WTC11 (cell line): ENCODE measurements around the gene FEV. TPM values are rescaled to one million over a fixed set of nuclear protein-coding genes. Genes with fewer than 3 reads are reported as not detected.
A peak's percentile ranks its signal among the peaks of the same experiment; 100 is the strongest.

Experiments used
- ATAC-seq: fragments of 200-7000 bp; cut with Tn5 transposase; 2 replicates; pipeline ENCODE4 v1.10.0; 2021; ENCODE audit warnings: mild to moderate bottlenecking, moderate library complexity
- CTCF ChIA-PET: fragments of 300-600 bp; sonication (Branson Sonifier 250); formaldehyde crosslinking; loops from one replicate; lab custom pipeline; 2021; ENCODE audit warnings: antibody characterized with exemption; lab: Charles Lee
- POLR2A ChIA-PET: fragments of 350-600 bp; sonication (Branson Sonifier 250); formaldehyde crosslinking; loops from one replicate; lab custom pipeline; 2021; ENCODE audit warnings: antibody characterized with exemption; lab: Charles Lee
- DNase-seq: peaks from one replicate; pipeline ENCODE4 v3.0.0; 2021; ENCODE audit warnings: low spot score
- H3K27ac Mint-ChIP-seq: 2 replicates; pipeline ENCODE4 v1.8.0; 2021; ENCODE audit warnings: mixed read lengths
- H3K27me3 Mint-ChIP-seq: 2 replicates; pipeline ENCODE4 v1.8.0; 2021; ENCODE audit warnings: low read depth, mild to moderate bottlenecking, moderate library complexity, mixed read lengths
- H3K36me3 Mint-ChIP-seq: 2 replicates; pipeline ENCODE4 v1.8.0; 2021; ENCODE audit warnings: mixed read lengths
- H3K4me1 Mint-ChIP-seq: 2 replicates; pipeline ENCODE4 v1.8.0; 2022; ENCODE audit warnings: mixed read lengths
- H3K4me3 Mint-ChIP-seq: 2 replicates; pipeline ENCODE4 v1.8.0; 2021; ENCODE audit warnings: mild to moderate bottlenecking, moderate library complexity, mixed read lengths
- H3K9me3 Mint-ChIP-seq: 2 replicates; pipeline ENCODE4 v1.8.0; 2021; ENCODE audit warnings: mixed read lengths
- CREB1 ChIP-seq: sonication (generic); formaldehyde crosslinking; IDR thresholded peaks from 2 replicates; pipeline ENCODE4 v1.8.0; 2023; ENCODE audit warnings: mild to moderate bottlenecking, missing genetic modification reagents
- ETV6 ChIP-seq: sonication (generic); formaldehyde crosslinking; IDR thresholded peaks from 2 replicates; pipeline ENCODE4 v1.8.1; 2022; ENCODE audit warnings: mild to moderate bottlenecking, missing genetic modification reagents
- HMGA2 ChIP-seq: fragments of 250-450 bp; sonication (Bioruptor Pico); IDR thresholded peaks from 2 replicates; pipeline ENCODE4 v1.4.0; 2021; ENCODE audit warnings: mild to moderate bottlenecking, moderate library complexity
- KAT7 ChIP-seq: sonication (generic); formaldehyde crosslinking; IDR thresholded peaks from 2 replicates; pipeline ENCODE4 v1.8.1; 2023; ENCODE audit warnings: missing genetic modification reagents, mild to moderate bottlenecking, borderline replicate concordance
- MAX ChIP-seq: sonication (generic); formaldehyde crosslinking; IDR thresholded peaks from 2 replicates; pipeline ENCODE4 v1.8.0; 2022; ENCODE audit warnings: mild to moderate bottlenecking, missing genetic modification reagents
- OVOL2 ChIP-seq: fragments of 250-450 bp; sonication (Bioruptor Pico); IDR thresholded peaks from 2 replicates; pipeline ENCODE4 v1.9.0; 2021; ENCODE audit warnings: mild to moderate bottlenecking, borderline replicate concordance
- PRDM15 ChIP-seq: sonication (generic); formaldehyde crosslinking; IDR thresholded peaks from 2 replicates; pipeline ENCODE4 v1.8.0; 2022; ENCODE audit warnings: missing genetic modification reagents
- SOX15 ChIP-seq: fragments of 250-450 bp; sonication (Bioruptor Pico); IDR thresholded peaks from 2 replicates; pipeline ENCODE4 v1.9.0; 2021; ENCODE audit warnings: mild to moderate bottlenecking
- TEAD4 ChIP-seq: sonication (generic); formaldehyde crosslinking; IDR thresholded peaks from 2 replicates; pipeline ENCODE4 v1.8.0; 2022; ENCODE audit warnings: mild to moderate bottlenecking, missing genetic modification reagents
- ZBTB21 ChIP-seq: sonication (generic); formaldehyde crosslinking; IDR thresholded peaks from 2 replicates; pipeline ENCODE4 v1.8.1; 2023; ENCODE audit warnings: mild to moderate bottlenecking, missing genetic modification reagents, borderline replicate concordance
- ZNF121 ChIP-seq: sonication (generic); formaldehyde crosslinking; IDR thresholded peaks from 2 replicates; pipeline ENCODE4 v1.8.0; 2023; ENCODE audit warnings: missing genetic modification reagents
- ZNF317 ChIP-seq: sonication (generic); formaldehyde crosslinking; IDR thresholded peaks from 2 replicates; pipeline ENCODE4 v1.8.1; 2023; ENCODE audit warnings: low read depth, mild to moderate bottlenecking, moderate library complexity, missing genetic modification reagents, borderline replicate concordance
- ZNF396 ChIP-seq: fragments of 250-450 bp; sonication (Bioruptor Pico); IDR thresholded peaks from 2 replicates; pipeline ENCODE4 v1.8.0; 2021; ENCODE audit warnings: mild to moderate bottlenecking, moderate library complexity, borderline replicate concordance
- ZNF423 ChIP-seq: fragments of 250-450 bp; sonication (Bioruptor Pico); IDR thresholded peaks from 2 replicates; pipeline ENCODE4 v2.1.2; 2022; ENCODE audit warnings: mild to moderate bottlenecking, moderate library complexity
- total RNA-seq: library from RNA; stranded (reverse); gene quantifications from 3 replicates; pipeline ENCODE4 v1.2.3, GENCODE V29; 2021
- TF ChIP-seq, protein P1 (sequence below): fragments of 250-450 bp; sonication (Bioruptor Pico); IDR thresholded peaks from 2 replicates; pipeline ENCODE4 v2.1.2; 2022; ENCODE audit warnings: mild to moderate bottlenecking, moderate library complexity
- TF ChIP-seq, protein P2 (sequence below): fragments of 200-600 bp; IDR thresholded peaks from 2 replicates; pipeline ENCODE4 v1.8.0; 2022; ENCODE audit warnings: antibody characterized with exemption
- TF ChIP-seq, protein P3 (sequence below): sonication (generic); formaldehyde crosslinking; IDR thresholded peaks from 2 replicates; pipeline ENCODE4 v1.8.0; 2022; ENCODE audit warnings: mild to moderate bottlenecking, missing genetic modification reagents
- TF ChIP-seq, protein P4 (sequence below): fragments of 250-450 bp; sonication (Bioruptor Pico); conservative IDR thresholded peaks from 2 replicates; pipeline ENCODE4 v1.9.0; 2021; ENCODE audit warnings: mild to moderate bottlenecking

Gene FEV
- total RNA-seq, 1 experiment from 2014 or later, result not detected

DNA sequence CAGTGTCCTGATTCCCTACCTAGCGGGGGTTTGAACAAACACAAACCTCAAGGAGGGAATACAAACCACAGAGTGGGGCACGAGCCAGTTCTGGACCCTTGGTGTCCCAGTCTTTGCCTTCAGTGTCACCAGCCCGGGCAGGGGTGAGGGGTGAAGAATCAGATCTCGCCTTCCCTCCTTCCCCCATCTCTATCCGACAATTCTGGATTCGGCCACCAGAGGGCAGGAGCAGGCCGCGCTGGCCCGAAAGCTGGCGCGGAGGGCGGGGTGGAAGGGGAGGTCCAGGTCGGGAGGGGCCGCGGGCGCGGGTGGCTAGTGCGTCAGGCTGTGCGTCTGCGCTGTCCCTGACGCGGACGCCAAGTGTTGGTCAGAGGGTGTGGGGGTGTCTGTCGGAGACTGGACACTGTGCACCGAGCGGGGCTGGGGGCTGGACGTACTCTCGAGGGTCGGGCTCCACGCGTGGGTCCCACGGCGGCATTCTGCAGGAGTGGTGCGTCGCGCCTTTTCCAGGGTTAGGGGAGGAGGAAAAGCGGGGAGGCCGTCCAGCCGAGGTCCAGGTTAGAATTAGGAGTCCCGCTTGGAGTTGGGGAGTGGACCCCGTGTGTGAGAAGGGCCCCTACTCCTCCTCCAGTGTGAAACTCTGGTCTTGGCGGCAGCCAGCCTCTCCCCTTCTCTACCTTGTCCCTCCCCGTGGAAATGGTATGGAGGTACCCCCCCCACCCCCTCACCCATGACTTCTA, 11.2 kb upstream of the FEV start (continued):
- TF ChIP-seq, protein P1, sequence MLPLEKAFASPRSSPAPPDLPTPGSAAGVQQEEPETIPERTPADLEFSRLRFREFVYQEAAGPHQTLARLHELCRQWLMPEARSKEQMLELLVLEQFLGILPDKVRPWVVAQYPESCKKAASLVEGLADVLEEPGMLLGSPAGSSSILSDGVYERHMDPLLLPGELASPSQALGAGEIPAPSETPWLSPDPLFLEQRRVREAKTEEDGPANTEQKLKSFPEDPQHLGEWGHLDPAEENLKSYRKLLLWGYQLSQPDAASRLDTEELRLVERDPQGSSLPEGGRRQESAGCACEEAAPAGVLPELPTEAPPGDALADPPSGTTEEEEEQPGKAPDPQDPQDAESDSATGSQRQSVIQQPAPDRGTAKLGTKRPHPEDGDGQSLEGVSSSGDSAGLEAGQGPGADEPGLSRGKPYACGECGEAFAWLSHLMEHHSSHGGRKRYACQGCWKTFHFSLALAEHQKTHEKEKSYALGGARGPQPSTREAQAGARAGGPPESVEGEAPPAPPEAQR (CRISPR knock-in tag), result no peak
- TF ChIP-seq, protein P2, sequence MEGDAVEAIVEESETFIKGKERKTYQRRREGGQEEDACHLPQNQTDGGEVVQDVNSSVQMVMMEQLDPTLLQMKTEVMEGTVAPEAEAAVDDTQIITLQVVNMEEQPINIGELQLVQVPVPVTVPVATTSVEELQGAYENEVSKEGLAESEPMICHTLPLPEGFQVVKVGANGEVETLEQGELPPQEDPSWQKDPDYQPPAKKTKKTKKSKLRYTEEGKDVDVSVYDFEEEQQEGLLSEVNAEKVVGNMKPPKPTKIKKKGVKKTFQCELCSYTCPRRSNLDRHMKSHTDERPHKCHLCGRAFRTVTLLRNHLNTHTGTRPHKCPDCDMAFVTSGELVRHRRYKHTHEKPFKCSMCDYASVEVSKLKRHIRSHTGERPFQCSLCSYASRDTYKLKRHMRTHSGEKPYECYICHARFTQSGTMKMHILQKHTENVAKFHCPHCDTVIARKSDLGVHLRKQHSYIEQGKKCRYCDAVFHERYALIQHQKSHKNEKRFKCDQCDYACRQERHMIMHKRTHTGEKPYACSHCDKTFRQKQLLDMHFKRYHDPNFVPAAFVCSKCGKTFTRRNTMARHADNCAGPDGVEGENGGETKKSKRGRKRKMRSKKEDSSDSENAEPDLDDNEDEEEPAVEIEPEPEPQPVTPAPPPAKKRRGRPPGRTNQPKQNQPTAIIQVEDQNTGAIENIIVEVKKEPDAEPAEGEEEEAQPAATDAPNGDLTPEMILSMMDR, result peak; percentile 90

DNA sequence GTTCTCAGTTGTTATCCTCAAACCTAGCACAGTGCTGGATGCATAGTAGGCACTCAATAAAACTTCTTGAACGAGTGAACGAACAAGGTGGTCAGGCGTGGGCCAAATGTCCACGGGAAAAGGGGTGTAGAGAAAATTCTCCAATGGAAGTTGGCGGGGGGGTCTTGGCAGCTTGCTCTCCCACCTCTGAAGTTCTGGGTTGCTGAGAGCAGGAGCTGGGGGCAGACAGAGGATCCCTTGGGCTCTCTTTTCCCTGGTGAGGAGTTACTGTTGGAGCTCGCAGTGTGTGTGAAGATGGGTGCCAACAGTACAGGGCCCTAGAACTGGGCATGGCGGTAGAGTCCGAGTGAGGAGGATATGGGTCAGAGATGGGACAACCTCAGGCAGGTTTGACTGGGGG, 10.6 kb upstream of the FEV start:
- ChIA-PET POLR2A (no interaction called here), CTCF (interaction anchor here (0.6 to 10.6 kb wide), 16 partner anchors 10 to 125 kb away, joined by 3 to 158 read pairs (median 4); partner anchors contain the start of gene FEV)
- ATAC-seq, result no peak
- Mint-ChIP-seq H3K9me3 (no peaks in the 10 kb centered on the region), H3K36me3 (no peaks in the 10 kb centered on the region), H3K27me3 (peaks cover 100% of the 10 kb centered on the region), H3K4me3 (no peak overlapping the region)
- TF ChIP-seq OVOL2 (no peak), ZNF396 (CRISPR knock-in tag) (no peak), SOX15 (no peak), ZNF121 (CRISPR knock-in tag) (no peak), ZNF317 (CRISPR knock-in tag) (no peak)
- TF ChIP-seq, protein P3, sequence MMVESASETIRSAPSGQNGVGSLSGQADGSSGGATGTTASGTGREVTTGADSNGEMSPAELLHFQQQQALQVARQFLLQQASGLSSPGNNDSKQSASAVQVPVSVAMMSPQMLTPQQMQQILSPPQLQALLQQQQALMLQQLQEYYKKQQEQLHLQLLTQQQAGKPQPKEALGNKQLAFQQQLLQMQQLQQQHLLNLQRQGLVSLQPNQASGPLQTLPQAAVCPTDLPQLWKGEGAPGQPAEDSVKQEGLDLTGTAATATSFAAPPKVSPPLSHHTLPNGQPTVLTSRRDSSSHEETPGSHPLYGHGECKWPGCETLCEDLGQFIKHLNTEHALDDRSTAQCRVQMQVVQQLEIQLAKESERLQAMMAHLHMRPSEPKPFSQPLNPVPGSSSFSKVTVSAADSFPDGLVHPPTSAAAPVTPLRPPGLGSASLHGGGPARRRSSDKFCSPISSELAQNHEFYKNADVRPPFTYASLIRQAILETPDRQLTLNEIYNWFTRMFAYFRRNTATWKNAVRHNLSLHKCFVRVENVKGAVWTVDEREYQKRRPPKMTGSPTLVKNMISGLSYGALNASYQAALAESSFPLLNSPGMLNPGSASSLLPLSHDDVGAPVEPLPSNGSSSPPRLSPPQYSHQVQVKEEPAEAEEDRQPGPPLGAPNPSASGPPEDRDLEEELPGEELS (CRISPR knock-in tag), result no peak
- TF ChIP-seq, all 79 proteins: peak for 0
- no peak overlapping the region for H3K27ac Mint-ChIP-seq
- DNase-seq, result no peak
- H3K4me1 Mint-ChIP-seq, result peaks cover 21% of the 10 kb centered on the region

- DNase-seq (peak; percentile 53), ATAC-seq (peak; percentile 8)
- CTCF ChIA-PET, result interaction anchor here (0.6 to 10.6 kb wide), 14 partner anchors 8 to 161 kb away, joined by 3 to 158 read pairs (median 5); partner anchors contain the start of genes CFAP65 and FEV
- H3K4me1 Mint-ChIP-seq, result peaks cover 9% of the 10 kb centered on the region
- H3K27ac Mint-ChIP-seq, result no peak within 1 kb of the TSS
- H3K36me3 Mint-ChIP-seq, result no peaks in the 10 kb centered on the region
- peaks cover 100% of the 10 kb centered on the region for H3K27me3 Mint-ChIP-seq
- H3K9me3 Mint-ChIP-seq, result no peaks in the 10 kb centered on the region
- POLR2A ChIA-PET, result no interaction called here
- peak within 1 kb of the TSS; percentile 14 for H3K4me3 Mint-ChIP-seq
- TF ChIP-seq TEAD4 (CRISPR knock-in tag) (no peak), MAX (CRISPR knock-in tag) (peak; percentile 20; the same call in 1 of the 2 replicates), KAT7 (CRISPR knock-in tag) (no peak), CREB1 (CRISPR knock-in tag) (no peak), PRDM15 (CRISPR knock-in tag) (peak; percentile 55; the same call in 1 of the 2 replicates), HMGA2 (CRISPR knock-in tag) (no peak), ZNF121 (CRISPR knock-in tag) (peak; percentile 47; the same call in 1 of the 2 replicates), ETV6 (CRISPR knock-in tag) (no peak), ZBTB21 (CRISPR knock-in tag) (no peak), ZNF423 (CRISPR knock-in tag) (peak; percentile 83)
- TF ChIP-seq, protein P4, sequence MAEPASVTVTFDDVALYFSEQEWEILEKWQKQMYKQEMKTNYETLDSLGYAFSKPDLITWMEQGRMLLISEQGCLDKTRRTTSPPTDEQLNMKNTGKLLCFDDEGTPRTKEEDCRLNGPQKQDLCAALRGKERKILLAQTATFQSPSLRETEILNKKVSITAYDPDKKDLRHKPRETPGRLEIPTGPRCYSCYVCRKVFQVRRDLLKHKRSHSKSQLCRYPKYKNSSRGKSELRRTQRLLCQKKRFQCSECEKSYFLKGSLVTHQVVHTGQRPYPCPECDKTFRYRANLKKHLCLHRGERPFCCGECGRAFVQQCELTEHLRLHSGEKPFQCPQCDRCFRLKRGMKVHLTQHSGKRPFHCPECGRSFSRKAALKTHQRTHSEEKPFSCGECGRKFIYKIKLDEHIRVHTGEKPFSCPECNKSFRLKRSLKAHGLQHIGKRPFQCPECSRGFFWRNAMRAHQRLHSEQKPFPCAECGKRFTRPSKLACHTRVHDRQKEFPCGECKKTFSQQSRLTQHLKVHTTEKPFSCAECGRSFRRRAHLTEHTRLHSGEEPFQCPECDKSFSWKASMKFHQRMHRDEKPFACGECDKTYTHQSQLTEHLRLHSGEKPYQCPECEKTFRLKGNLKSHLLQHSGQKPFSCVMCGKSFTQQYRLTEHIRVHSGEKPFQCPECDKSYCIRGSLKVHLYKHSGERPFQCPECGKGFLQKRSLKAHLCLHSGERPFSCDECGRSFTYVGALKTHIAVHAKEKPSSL (CRISPR knock-in tag), result no peak
These were observed 8.6 kb upstream of the FEV start, which contains the start of gene CRYBA2 for GRCh38 chr2:218993345-218994315. Gene CRYBA2, minus strand, starts transcription at chr2:218993422. Its CDS starts 246 bp downstream, at chr2:218993176.
